HL-60 (cell line): Measurements from ENCODE around the gene MRPS21.
"Not testable (repeated sequence)": the region's sequence is repeated elsewhere in the genome, so short reads cannot be mapped to it uniquely, and the experiment has no call there.

Experiments
- DNase-seq, 2 experiments: peaks; one replicate each; pipeline ENCODE4 v3.0.0-alpha.2; 2010 to 2020; ENCODE audit warnings: low read depth in 1 of 2, low spot score in 1 of 2
- H3K27ac ChIP-seq: fragments of 250-450 bp; sonication (Bioruptor Pico); replicated peaks from 2 replicates; pipeline ENCODE4 v1.5.1; 2020; ENCODE audit warnings: mild to moderate bottlenecking, moderate library complexity
- H3K27me3 ChIP-seq: fragments of 250-450 bp; sonication (Bioruptor Pico); 2 replicates; pipeline ENCODE4 v1.5.1; 2021; ENCODE audit warnings: mild to moderate bottlenecking, moderate library complexity; ENCODE audit not compliant: insufficient read depth, poor library complexity, severe bottlenecking
- H3K4me3 ChIP-seq: replicated peaks from 2 replicates; pipeline ENCODE4 v1.5.1; 2011; ENCODE audit warnings: mild to moderate bottlenecking, control low read depth, low read length; ENCODE audit not compliant: insufficient read depth
- CTCF ChIP-seq: IDR thresholded peaks from one replicate; pipeline ENCODE4 v1.5.1; 2011; ENCODE audit warnings: low read length, control low read depth, inconsistent platforms; ENCODE audit not compliant: insufficient read depth
- GABPA ChIP-seq: IDR thresholded peaks from 2 replicates; pipeline ENCODE4 v1.6.1; 2012; ENCODE audit warnings: low read depth
- POLR2AphosphoS5 ChIP-seq: IDR thresholded peaks from 2 replicates; pipeline ENCODE4 v1.6.1; 2012; ENCODE audit warnings: low read depth
- SPI1 ChIP-seq: IDR thresholded peaks from 2 replicates; pipeline ENCODE4 v1.6.1; 2012; ENCODE audit warnings: low read depth, mild to moderate bottlenecking, borderline replicate concordance
- TF ChIP-seq, protein P1 (sequence below): IDR thresholded peaks from 2 replicates; pipeline ENCODE4 v1.6.1; 2012; ENCODE audit warnings: low read depth; ENCODE audit not compliant: insufficient replicate concordance

The MRPS21 gene

DNA sequence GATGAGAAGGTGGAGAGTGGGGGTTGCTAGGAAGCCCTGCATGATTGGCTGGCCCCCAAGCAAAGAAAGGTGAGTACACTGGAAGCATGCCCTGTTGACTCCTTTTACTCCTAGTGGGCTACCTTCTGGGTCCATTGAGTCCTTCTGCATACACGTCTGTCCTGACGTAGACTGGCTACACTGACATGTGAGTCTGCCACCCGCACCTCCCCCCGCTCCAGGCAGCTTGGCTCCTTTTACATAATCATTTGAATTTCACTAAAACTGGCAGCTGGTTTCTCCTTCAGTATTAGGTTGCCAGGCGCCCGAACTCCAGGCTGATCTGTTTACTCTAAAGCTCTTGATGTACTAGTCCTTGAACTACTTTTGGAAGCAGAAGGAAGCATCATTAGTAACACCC is 8.7 kb downstream of the MRPS21 start:
- no peak overlapping the region for H3K4me3 ChIP-seq
- TF ChIP-seq POLR2AphosphoS5 = no peak
- TF ChIP-seq GABPA = no peak
- TF ChIP-seq CTCF = no peak
- TF ChIP-seq, protein P1, sequence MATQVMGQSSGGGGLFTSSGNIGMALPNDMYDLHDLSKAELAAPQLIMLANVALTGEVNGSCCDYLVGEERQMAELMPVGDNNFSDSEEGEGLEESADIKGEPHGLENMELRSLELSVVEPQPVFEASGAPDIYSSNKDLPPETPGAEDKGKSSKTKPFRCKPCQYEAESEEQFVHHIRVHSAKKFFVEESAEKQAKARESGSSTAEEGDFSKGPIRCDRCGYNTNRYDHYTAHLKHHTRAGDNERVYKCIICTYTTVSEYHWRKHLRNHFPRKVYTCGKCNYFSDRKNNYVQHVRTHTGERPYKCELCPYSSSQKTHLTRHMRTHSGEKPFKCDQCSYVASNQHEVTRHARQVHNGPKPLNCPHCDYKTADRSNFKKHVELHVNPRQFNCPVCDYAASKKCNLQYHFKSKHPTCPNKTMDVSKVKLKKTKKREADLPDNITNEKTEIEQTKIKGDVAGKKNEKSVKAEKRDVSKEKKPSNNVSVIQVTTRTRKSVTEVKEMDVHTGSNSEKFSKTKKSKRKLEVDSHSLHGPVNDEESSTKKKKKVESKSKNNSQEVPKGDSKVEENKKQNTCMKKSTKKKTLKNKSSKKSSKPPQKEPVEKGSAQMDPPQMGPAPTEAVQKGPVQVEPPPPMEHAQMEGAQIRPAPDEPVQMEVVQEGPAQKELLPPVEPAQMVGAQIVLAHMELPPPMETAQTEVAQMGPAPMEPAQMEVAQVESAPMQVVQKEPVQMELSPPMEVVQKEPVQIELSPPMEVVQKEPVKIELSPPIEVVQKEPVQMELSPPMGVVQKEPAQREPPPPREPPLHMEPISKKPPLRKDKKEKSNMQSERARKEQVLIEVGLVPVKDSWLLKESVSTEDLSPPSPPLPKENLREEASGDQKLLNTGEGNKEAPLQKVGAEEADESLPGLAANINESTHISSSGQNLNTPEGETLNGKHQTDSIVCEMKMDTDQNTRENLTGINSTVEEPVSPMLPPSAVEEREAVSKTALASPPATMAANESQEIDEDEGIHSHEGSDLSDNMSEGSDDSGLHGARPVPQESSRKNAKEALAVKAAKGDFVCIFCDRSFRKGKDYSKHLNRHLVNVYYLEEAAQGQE = no peak
- no peak for TF ChIP-seq SPI1
- no peak for DNase-seq

GRCh38 chr1:150302902-150303301 is 9.2 kb downstream of the MRPS21 start:
- TF ChIP-seq, protein P1 = no peak
- TF ChIP-seq CTCF = no peak
- TF ChIP-seq POLR2AphosphoS5 = no peak
- no peak for TF ChIP-seq GABPA
- TF ChIP-seq SPI1 = no peak
- DNase-seq = no peak
- no peak overlapping the region for H3K27ac ChIP-seq
- H3K4me3 ChIP-seq = no peak overlapping the region
- H3K27me3 ChIP-seq = no peaks in the 10 kb centered on the region

More for the DNA sequence above, 8.7 kb downstream of the MRPS21 start:
- no peak overlapping the region for H3K27ac ChIP-seq
- no peaks in the 10 kb centered on the region for H3K27me3 ChIP-seq

- not testable (repeated sequence) for DNase-seq, H3K27ac ChIP-seq, H3K4me3 ChIP-seq, H3K27me3 ChIP-seq
Observed at GRCh38 chr1:150308585-150308984, 14.9 kb downstream of the MRPS21 start.

DNA sequence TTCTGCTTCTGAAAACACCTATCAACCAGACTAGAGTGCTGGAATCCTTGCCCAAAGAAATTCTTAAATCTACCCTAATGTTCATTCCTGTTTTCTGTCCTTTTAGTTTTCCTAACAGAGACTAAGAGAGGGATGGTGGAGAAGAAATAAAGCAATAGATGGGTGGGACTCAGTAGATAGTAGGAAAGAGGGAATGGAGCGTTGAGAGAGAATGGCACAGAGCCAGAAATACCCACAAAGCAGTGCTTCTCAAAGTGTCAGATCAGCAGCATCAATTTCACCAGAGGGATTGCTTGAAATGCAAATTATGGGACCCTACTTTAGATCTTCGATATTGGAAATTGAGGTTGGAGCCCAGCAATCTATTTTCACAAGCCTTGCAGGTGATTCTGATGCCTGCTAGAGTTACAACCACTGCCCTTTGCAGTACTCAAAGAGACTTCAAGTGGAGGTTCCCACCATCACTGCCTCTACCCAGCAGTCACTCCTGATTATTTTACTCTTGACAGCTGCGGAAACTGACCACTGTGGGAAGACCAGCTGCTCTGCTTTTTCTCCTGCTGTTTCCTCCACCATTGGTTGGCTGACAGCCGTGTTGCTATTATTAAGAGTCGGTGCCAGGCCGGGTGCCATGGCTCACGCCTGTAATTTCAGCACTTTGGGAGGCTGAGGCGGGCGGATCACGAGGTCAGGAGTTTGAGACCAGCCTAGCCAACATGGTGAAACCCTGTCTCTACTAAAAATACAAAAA is 16.3 kb downstream of the MRPS21 start:
- Histone ChIP-seq H3K27ac (no peak overlapping the region), H3K27me3 (no peaks in the 10 kb centered on the region), H3K4me3 (no peak overlapping the region)
- DNase-seq = no peak
- TF ChIP-seq CTCF (no peak), SPI1 (no peak), GABPA (no peak), POLR2AphosphoS5 (no peak)
- TF ChIP-seq, protein P1 = no peak
